ENCODE data around the gene A4GALT. TPM values are rescaled to one million over a fixed set of nuclear protein-coding genes. Genes with fewer than 3 reads are reported as not detected.

The A4GALT gene
- total and polyA plus RNA-seq, 2 experiments from 2014 or later: 7.0 to 16.2 TPM

DNA sequence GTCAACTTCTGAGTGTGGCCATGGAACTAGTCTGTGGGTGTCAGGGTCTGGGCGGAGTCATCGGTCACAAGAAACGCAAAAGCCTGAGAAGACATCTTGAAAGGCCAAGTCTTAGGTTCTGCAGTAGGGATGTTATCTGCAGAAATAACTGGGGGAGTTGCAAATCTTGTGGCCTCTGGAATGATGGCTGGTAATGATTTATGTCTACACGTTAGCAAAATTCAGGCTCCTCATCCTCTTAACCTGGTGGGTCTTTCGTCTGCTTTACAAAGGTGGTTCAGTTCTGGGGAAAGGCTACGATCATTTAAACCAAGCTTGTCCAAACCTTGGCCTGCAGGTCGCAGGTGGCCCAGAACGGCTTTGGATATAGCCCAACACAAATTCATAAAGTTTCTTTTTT lies 64.1 kb downstream of the A4GALT start (continued):
- TF ChIP-seq ZNF462 (CRISPR knock-in tag; IDR thresholded peaks at IDR 0.05) (no peak), JUNB (IDR thresholded peaks at IDR 0.05; ENCODE audit: unreplicated experiment) (no peak), EZH2phosphoT487 (IDR thresholded peaks at IDR 0.05; ENCODE audit: unreplicated experiment) (no peak)

- H2AFZ ChIP-seq: no peak overlapping the region
- H3K36me3 Mint-ChIP-seq (ENCODE audit: low read depth): no peaks in the 10 kb centered on the region
- H3K27me3 ChIP-seq (ENCODE audit: insufficient read depth): no peaks in the 10 kb centered on the region
- H3K4me2 ChIP-seq: no peak overlapping the region
- no peak overlapping the region for H3K27ac ChIP-seq (ENCODE audit: low read depth)
- no peaks in the 10 kb centered on the region for H3K9me3 Mint-ChIP-seq
- peaks cover 4% of the 10 kb centered on the region; the same call in 2 of the 3 replicates for H3K4me1 Mint-ChIP-seq
- no peaks in the 10 kb centered on the region for H3K9me2 ChIP-seq (ENCODE audit: insufficient read depth)
- no peaks in the 10 kb centered on the region for H3K79me2 ChIP-seq (replicated peaks; ENCODE audit: insufficient read depth)
- no peak overlapping the region for H3K4me3 Mint-ChIP-seq
- no peak for ATAC-seq
- no peaks in the 10 kb centered on the region; the same call in 1 of the 2 replicates for H4K20me1 ChIP-seq (replicated peaks; ENCODE audit: insufficient read depth)
- peaks cover 10% of the 10 kb centered on the region for H3K27me3 Mint-ChIP-seq (ENCODE audit: insufficient read depth, low read depth, poor library complexity)
- peak; percentile 8 for DNase-seq (ENCODE audit: low spot score)
- H3F3A ChIP-seq (replicated peaks; ENCODE audit: low read depth): no peaks in the 10 kb centered on the region
- H3K4me1 ChIP-seq (ENCODE audit: insufficient read depth): no peaks in the 10 kb centered on the region
- no peak overlapping the region for H3K4me3 ChIP-seq
- no peaks in the 10 kb centered on the region for H3K36me3 ChIP-seq (ENCODE audit: insufficient read depth)
- H3K27ac Mint-ChIP-seq: no peak overlapping the region
- no peak for TF ChIP-seq CREB1 (CRISPR knock-in tag; IDR thresholded peaks at IDR 0.05; ENCODE audit: low read depth)
- TF ChIP-seq, protein P1, sequence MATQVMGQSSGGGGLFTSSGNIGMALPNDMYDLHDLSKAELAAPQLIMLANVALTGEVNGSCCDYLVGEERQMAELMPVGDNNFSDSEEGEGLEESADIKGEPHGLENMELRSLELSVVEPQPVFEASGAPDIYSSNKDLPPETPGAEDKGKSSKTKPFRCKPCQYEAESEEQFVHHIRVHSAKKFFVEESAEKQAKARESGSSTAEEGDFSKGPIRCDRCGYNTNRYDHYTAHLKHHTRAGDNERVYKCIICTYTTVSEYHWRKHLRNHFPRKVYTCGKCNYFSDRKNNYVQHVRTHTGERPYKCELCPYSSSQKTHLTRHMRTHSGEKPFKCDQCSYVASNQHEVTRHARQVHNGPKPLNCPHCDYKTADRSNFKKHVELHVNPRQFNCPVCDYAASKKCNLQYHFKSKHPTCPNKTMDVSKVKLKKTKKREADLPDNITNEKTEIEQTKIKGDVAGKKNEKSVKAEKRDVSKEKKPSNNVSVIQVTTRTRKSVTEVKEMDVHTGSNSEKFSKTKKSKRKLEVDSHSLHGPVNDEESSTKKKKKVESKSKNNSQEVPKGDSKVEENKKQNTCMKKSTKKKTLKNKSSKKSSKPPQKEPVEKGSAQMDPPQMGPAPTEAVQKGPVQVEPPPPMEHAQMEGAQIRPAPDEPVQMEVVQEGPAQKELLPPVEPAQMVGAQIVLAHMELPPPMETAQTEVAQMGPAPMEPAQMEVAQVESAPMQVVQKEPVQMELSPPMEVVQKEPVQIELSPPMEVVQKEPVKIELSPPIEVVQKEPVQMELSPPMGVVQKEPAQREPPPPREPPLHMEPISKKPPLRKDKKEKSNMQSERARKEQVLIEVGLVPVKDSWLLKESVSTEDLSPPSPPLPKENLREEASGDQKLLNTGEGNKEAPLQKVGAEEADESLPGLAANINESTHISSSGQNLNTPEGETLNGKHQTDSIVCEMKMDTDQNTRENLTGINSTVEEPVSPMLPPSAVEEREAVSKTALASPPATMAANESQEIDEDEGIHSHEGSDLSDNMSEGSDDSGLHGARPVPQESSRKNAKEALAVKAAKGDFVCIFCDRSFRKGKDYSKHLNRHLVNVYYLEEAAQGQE (IDR thresholded peaks at IDR 0.05; ENCODE audit: unreplicated experiment): no peak
- TF ChIP-seq NANOG (IDR thresholded peaks at IDR 0.05; ENCODE audit: borderline replicate concordance): no peak
- TF ChIP-seq JUNB (IDR thresholded peaks at IDR 0.05; ENCODE audit: unreplicated experiment): no peak
- no peak for TF ChIP-seq ZNF462 (CRISPR knock-in tag; IDR thresholded peaks at IDR 0.05)
These were observed 65.0 kb downstream of the A4GALT start for GRCh38 chr22:42655693-42656092.
